Lower leg skin (tissue), 3 donors: ENCODE results near the gene CBLN1.

Experiments
- POLR2A ChIP-seq, 2 donors: fragments of 450-650 bp; IDR thresholded peaks; one replicate each; pipeline ENCODE4 v1.6.1; 2016 to 2017; ENCODE audit warnings: antibody characterized with exemption in 2 of 2, mild to moderate bottlenecking in 1 of 2, moderate library complexity in 1 of 2
- TF ChIP-seq, protein P1 (sequence below), 3 donors: fragments of 450-650 bp; IDR thresholded peaks; one replicate each; pipeline ENCODE4 v1.5.1; 2016; ENCODE audit warnings: antibody characterized with exemption in 3 of 3, mild to moderate bottlenecking in 3 of 3, moderate library complexity in 2 of 3

DNA sequence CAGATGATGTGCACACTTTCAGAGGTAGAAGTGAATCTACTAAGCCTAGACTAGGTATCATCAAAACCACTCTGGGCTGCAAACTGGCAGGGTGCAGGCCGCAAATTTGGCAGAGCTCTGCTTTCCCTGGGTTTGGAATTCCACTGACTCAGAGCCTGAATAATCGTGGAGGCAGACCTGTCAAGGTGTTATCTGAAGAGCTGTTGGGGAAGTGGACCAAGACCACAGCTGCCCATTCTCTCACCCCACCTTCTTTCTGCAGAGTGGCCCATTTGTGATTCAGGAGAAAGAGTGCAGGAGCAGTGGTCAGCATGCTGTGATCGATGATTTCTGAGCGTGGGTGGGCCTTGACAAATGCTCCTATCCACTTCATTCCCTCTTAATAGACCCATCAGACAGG is 45.8 kb upstream of the CBLN1 start:
- TF ChIP-seq, protein P1, sequence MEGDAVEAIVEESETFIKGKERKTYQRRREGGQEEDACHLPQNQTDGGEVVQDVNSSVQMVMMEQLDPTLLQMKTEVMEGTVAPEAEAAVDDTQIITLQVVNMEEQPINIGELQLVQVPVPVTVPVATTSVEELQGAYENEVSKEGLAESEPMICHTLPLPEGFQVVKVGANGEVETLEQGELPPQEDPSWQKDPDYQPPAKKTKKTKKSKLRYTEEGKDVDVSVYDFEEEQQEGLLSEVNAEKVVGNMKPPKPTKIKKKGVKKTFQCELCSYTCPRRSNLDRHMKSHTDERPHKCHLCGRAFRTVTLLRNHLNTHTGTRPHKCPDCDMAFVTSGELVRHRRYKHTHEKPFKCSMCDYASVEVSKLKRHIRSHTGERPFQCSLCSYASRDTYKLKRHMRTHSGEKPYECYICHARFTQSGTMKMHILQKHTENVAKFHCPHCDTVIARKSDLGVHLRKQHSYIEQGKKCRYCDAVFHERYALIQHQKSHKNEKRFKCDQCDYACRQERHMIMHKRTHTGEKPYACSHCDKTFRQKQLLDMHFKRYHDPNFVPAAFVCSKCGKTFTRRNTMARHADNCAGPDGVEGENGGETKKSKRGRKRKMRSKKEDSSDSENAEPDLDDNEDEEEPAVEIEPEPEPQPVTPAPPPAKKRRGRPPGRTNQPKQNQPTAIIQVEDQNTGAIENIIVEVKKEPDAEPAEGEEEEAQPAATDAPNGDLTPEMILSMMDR (IDR thresholded peaks at IDR 0.05), result no peak
- TF ChIP-seq POLR2A (IDR thresholded peaks at IDR 0.05), result no peak
